ENCODE results near the gene TTC7B.

TTC7B gene

DNA sequence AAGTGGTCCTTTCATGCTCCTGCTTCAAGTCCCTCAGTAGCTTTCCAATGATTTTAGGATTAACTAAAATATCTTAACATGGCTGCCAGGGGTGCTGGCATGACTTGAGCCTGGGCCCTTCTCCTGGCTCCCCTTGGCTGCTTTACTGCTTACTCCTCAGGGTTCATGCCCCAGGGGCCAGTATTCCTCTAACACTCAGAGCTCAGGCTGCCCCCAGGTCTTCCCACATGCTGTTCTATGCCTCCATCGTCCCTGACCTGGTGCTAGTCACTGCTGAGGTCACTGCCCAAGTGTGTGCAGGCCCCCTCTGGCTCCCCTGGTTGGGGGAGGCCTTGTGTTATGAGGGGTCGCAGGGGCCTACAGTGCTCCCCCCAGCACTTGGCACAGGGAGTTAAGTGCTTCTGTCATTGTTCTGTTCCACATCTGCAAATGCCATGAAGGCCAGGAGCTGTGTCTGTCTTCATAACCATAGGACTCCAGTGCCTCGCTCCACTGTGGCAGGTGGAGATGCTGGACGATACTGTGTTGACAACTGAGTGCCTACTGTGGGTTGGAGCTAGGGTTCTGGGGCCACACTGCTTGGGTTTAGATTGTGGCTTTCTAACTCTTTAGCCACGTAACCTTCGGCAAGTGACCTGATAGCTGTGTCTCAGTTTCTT, 228.8 kb downstream of the TTC7B start:
- DNase-seq, result no peak

- no peak for DNase-seq
Observed at GRCh38 chr14:90585106-90585505, 231.1 kb downstream of the TTC7B start.

DNA sequence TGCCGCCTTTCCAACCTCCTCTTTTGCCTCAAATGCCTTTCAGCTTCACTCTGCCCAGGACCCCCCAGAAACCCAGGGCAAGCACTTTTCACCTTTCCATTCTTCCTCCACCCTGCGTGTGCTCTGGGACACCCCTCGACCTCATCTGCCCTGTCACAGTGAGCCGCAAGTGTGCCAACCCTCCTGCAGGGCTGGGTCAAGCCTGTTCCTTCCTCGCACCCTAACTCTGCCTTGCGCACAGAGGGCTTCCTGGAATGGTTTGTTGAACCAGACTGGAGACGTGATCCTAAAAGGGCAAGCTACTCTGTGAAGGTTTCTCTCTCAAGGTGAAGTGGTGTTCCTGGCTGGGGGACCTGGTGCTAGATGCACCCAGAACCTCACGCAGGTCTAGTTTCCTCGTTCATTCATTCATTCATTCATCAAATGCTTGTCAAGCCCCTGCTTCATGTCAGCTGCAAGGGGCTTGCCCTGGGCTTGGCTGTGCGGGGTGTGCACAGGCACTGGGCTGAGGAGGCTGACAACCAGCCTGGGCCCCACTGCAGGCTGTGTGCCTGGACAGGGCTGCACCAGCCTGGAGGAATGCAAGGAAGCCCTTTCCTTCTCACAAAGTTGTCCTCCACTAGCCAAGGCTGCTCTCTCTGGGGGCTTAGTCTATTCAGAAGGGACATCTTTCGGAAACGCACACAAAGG, 232.2 kb downstream of the TTC7B start:
- DNase-seq, result no peak

DNA sequence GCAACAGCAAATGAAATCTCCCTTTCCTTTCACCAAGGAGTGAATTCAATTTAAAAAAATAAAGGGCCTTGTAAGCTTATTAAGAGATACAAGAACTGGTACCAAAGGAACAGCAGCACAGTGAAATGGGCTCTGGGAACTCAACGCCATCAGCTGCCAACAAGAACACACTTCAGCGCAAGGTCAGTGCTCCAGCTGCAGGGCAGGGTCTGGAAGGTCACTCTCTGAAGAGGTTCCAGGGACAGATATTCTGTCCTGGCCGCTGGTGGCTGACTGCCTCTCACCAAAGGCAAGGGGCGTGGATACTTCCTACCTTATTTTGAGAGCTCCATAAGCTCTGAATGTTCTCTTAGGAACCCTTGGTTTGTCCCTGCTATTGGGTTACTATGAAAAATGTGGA, 232.8 kb downstream of the TTC7B start:
- DNase-seq, result no peak

GRCh38 chr14:90582166-90582565, 234.1 kb downstream of the TTC7B start:
- no peak for DNase-seq

DNA sequence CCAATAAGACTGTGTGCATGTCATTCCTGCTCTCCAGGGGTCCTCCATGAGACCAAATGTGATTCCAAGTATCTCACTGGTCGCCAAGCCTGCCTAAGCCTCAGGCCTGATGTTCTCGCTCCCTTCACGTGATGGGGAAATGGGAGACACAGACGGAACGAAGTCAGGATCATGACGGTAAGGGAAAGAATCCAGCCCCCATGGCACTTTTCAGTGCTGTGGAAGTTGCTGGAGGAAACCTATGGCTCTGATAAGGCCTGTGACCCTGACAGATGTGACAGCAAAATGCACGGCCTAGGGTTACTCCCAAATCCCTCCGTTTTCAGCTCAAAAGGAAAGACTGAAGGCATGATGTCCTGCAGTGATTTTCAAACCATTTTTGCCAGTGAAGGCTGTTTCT, 234.5 kb downstream of the TTC7B start:
- no peak for DNase-seq

GRCh38 chr14:90580377-90581335, 235.6 kb downstream of the TTC7B start:
- peak; percentile 19 for DNase-seq

- DNase-seq, result no peak
Observed at GRCh38 chr14:90579816-90580215, 236.4 kb downstream of the TTC7B start.

DNA sequence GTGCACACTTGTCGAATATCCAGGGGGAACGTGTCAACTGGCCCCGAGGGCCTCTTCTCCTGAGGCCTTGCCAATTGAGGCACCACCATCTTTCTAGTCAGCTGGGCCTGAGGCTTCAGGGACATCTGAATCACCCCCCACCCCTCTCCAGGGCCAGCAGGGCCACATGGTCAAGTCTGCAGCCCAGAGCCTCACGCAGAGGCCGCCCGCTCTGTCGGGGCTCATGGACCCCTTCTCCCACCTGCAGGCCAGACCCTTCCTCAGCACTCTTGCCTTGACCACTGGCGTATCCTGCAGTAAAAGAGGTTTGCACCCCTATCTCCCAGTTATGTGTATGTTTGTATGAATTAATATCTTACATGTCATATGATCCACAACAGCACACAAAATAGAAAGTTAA, 237.1 kb downstream of the TTC7B start:
- DNase-seq, result no peak

- no peak for DNase-seq
Observed at GRCh38 chr14:90578283-90578985, 237.8 kb downstream of the TTC7B start.

DNA sequence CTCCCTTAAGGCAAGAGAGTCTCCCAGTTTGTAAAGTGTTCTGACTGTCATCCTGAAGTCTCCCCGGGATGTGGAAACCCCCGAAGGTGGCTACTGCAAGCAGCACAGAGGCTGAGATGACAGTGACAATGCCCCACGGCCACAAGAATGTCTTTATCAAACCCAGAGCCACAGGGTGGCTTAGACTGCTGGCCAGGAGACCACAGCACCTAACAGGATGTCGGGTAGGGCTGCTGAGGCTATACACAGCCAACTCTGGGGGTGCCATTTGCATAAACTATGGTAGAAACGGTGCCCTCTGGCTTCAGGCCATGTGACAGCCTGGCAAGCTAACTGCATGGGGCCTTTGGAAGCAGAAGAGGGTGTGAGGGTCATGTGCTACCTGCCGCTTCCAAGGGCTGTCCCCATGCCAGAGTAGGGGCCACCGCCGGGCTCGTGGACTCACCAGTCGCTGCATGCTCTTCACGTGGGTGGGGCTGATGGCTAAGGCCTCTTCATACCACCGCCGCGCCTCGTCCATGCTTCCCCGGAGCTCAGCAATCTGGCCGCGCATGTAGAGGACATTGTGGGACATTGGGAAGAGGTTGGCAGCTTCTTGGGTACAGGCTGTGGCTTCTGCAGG, 238.5 kb downstream of the TTC7B start:
- DNase-seq, result no peak

- DNase-seq, result no peak
Observed at GRCh38 chr14:90576981-90577660, 239.1 kb downstream of the TTC7B start.

DNA sequence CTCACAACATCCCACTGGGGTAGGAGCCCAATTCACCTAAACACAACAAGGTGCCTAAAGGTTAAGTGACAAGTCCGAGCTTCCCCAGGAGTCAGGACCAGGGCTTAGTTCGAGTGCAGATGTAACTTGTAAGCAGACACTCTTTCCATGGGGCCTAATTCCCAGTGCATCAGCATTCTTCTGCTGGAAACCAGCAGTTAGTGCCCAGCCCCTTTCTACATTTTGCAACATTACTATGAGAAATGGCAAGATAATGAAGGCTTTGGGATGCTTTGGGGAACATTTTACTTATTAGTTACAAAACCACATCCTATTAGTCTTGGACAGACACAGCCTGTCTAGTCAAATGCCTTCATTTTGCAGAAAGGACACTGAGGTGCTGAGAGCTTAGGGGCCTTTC, 239.6 kb downstream of the TTC7B start:
- DNase-seq, result peak; percentile 23

GRCh38 chr14:90575781-90576180, 240.4 kb downstream of the TTC7B start:
- no peak for DNase-seq

DNA sequence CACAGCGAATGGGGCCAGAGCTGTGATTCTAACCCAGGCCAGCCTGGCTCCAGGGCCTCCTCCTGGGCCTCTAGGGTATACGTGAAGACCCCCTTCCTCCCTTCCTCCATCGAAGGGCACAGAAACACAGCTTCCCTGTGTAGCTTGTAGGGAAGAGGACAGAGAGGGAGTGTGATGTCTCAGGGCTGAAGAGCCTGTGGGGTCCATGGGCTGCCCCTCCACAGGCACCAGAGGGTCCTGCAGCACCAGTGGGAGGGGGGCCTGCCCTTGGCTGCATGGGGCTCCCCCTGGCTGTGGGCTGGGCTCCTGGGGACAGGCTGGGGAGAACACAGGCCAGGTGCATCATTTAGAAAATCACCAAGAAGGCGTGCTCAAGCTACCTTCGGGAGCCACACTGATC, 240.9 kb downstream of the TTC7B start:
- DNase-seq, result no peak

- no peak for DNase-seq
Observed at GRCh38 chr14:90574188-90575131, 241.8 kb downstream of the TTC7B start.

- no peak for DNase-seq
Observed at GRCh38 chr14:90573385-90574105, 242.7 kb downstream of the TTC7B start.

- no peak for DNase-seq
Observed at GRCh38 chr14:90572441-90573150, 243.6 kb downstream of the TTC7B start.
